RWPE2 (cell line): ENCODE results near the gene MRPL18.

Experiments
- ATAC-seq: fragments of 200-7000 bp; cut with Tn5 transposase; 3 replicates; pipeline ENCODE4 v1.9.1; 2021; ENCODE audit warnings: low read depth
- DNase-seq: peaks from one replicate; pipeline ENCODE4 v3.0.0-alpha.2; 2020; ENCODE audit warnings: low spot score
- H3K27ac ChIP-seq: fragments of 450-650 bp; 2 replicates; pipeline ENCODE4 v1.5.1; 2017; ENCODE audit warnings: mild to moderate bottlenecking; ENCODE audit not compliant: poor library complexity, severe bottlenecking
- H3K27me3 ChIP-seq: fragments of 250-450 bp; sonication (Bioruptor Pico); 2 replicates; pipeline ENCODE4 v1.5.1; 2021; ENCODE audit warnings: mild to moderate bottlenecking, moderate library complexity; ENCODE audit not compliant: insufficient read depth, poor library complexity, severe bottlenecking
- H3K36me3 ChIP-seq: fragments of 250-450 bp; sonication (Bioruptor Pico); 2 replicates; pipeline ENCODE4 v1.5.1; 2020; ENCODE audit warnings: low read depth, mild to moderate bottlenecking, moderate library complexity
- H3K4me1 ChIP-seq: fragments of 250-450 bp; sonication (Bioruptor Pico); 2 replicates; pipeline ENCODE4 v1.5.1; 2021; ENCODE audit warnings: mild to moderate bottlenecking, moderate library complexity; ENCODE audit not compliant: insufficient read depth, poor library complexity, severe bottlenecking
- H3K4me3 ChIP-seq: fragments of 250-450 bp; sonication (Bioruptor Pico); 2 replicates; pipeline ENCODE4 v1.5.1; 2021; ENCODE audit warnings: mild to moderate bottlenecking, moderate library complexity; ENCODE audit not compliant: severe bottlenecking
- H3K9me3 ChIP-seq: fragments of 250-450 bp; sonication (Bioruptor Pico); 2 replicates; pipeline ENCODE4 v1.5.1; 2021; ENCODE audit warnings: mild to moderate bottlenecking, moderate library complexity; ENCODE audit not compliant: severe bottlenecking
- TF ChIP-seq, protein P1 (sequence below): fragments of 450-650 bp; IDR thresholded peaks from one replicate; pipeline ENCODE4 v1.5.1; 2017; ENCODE audit warnings: mild to moderate bottlenecking, moderate library complexity; ENCODE audit not compliant: poor library complexity, severe bottlenecking

The MRPL18 gene

DNA sequence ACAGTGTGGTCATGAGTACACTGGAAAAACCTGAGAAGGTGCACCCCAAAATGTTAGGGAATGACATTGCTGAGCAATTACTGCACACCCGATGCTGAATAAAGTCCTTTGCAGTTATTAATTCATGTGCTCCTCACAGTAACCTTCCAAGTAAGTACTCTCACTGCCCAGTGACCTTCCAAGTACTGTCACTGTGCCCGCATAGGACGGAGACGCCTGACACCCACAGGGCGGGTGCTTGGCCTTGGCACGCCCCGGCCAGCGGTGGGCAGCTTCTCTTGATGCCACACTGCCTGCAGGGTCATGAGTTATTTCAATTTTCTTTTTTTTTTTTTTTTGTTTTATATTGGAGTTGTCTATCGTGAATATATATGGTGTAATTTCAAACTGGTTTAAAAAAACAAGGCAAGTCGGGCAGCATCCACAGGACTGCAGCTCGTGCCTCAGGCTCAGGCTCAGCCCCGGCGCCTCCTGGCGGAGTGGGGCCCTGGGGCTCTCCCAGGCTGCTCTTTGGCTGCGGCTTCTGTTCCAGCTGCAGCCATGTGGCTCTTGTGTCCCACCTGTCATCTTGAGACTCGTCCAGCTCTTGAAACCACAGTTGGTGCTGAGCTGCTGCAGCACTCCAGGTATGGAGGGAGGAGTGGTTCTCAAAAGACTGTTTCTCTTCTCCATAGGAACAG lies 36.8 kb downstream of the MRPL18 start:
- H3K4me3 ChIP-seq: no peak overlapping the region

DNA sequence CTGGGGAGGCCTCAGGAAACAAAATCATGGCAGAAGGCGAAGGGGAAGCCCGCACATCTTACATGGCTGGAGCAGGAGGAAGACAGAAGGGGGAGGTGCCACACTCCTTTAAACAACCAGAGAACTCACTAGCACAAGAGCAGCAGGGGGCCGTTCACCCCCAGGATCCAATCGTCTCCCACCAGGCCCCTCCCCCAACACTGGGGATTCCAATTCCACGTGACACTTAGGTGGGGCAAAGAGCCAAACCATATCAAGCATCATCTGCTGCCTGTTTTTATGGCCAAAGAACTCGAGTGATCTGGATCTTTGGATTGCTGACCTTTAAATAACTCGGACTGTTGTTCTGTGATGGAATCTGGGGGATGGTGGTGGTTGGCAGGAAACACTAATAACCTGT lies 37.8 kb downstream of the MRPL18 start:
- Histone ChIP-seq H3K4me1 (peaks cover 5% of the 10 kb centered on the region), H3K9me3 (no peaks in the 10 kb centered on the region), H3K27me3 (no peaks in the 10 kb centered on the region), H3K27ac (no peak overlapping the region), H3K36me3 (no peaks in the 10 kb centered on the region), H3K4me3 (no peak overlapping the region)
- ATAC-seq: no peak
- no peak for DNase-seq
- TF ChIP-seq, protein P1, sequence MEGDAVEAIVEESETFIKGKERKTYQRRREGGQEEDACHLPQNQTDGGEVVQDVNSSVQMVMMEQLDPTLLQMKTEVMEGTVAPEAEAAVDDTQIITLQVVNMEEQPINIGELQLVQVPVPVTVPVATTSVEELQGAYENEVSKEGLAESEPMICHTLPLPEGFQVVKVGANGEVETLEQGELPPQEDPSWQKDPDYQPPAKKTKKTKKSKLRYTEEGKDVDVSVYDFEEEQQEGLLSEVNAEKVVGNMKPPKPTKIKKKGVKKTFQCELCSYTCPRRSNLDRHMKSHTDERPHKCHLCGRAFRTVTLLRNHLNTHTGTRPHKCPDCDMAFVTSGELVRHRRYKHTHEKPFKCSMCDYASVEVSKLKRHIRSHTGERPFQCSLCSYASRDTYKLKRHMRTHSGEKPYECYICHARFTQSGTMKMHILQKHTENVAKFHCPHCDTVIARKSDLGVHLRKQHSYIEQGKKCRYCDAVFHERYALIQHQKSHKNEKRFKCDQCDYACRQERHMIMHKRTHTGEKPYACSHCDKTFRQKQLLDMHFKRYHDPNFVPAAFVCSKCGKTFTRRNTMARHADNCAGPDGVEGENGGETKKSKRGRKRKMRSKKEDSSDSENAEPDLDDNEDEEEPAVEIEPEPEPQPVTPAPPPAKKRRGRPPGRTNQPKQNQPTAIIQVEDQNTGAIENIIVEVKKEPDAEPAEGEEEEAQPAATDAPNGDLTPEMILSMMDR: no peak

More for the DNA sequence above, 36.8 kb downstream of the MRPL18 start:
- Histone ChIP-seq H3K4me1 (peaks cover 5% of the 10 kb centered on the region), H3K9me3 (no peaks in the 10 kb centered on the region), H3K27ac (no peak overlapping the region), H3K36me3 (no peaks in the 10 kb centered on the region), H3K27me3 (no peaks in the 10 kb centered on the region)
- no peak for ATAC-seq
- TF ChIP-seq, protein P1: no peak
- DNase-seq: no peak

DNA sequence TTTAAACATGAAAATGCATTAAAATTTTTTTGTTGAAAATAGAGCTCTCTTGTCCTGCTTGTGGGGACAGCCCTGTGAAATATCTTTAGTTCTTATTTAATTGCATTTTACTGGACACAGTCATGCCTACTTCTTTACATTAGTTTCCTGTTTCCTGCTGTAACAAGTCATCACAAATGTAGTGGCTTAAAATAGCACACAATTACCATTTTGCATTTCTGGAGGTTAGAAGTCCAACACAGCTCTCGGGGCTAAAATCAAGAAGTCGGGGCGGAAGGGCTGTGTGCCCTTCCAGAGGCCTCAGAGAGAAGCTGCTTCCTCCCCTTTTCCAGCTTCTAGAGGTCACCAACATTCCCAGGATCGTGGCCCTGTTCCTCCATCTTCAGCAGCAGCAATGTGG lies 39.3 kb downstream of the MRPL18 start:
- Histone ChIP-seq H3K4me1 (peaks cover 5% of the 10 kb centered on the region), H3K27me3 (no peaks in the 10 kb centered on the region), H3K27ac (no peak overlapping the region), H3K4me3 (no peak overlapping the region), H3K36me3 (no peaks in the 10 kb centered on the region), H3K9me3 (no peaks in the 10 kb centered on the region)
- TF ChIP-seq, protein P1: no peak
- DNase-seq (no peak), ATAC-seq (0 out of 3 replicates have a peak, but pooled peaks have one; percentile 35)

DNA sequence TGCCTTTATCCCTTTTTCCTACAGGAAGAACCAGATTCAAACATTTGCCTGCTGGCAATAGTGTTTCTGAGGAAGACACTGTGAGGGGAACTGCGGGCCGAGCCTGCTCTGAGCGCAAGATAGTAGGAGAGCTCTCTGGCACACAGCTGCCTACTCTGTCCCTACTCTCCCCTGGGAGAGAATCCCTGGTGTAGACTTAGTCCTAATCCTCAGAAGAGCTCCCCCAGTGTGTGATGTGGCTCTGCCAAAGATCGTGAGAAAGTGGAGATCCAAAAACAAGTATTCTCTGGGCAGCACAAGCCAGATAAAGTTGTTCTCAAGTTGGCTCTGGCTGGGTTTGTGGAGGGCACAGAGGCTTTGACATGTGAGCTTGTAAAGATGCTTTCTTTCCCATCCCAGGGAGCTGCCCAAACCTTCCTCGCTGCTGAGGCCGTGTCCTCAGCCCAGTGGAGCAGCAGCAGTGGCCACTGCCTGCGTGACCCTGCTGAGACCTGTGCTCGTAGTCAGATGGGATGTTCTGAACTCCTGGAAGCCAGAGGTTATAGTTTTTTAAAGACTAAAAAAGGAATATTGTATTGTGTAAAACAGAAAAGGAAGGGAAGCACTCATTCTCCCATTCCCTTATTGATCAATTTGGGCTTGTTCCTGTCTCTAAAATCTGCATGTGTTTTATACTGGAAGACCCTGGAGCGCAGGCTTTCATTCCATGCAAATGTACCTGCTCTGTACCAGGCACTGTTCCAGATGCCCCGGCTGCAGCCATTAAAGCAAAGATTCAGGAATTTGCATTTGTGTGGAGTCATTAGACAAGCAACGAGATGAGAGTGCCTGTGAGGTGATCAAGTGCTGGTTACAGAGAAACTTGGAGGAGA lies 40.5 kb downstream of the MRPL18 start:
- no peak for DNase-seq
- no peak for ATAC-seq
- no peaks in the 10 kb centered on the region for H3K9me3 ChIP-seq
- H3K4me3 ChIP-seq: no peak overlapping the region
- H3K27me3 ChIP-seq: no peaks in the 10 kb centered on the region
- TF ChIP-seq, protein P1: no peak
- H3K4me1 ChIP-seq: peaks cover 5% of the 10 kb centered on the region
- no peak overlapping the region for H3K27ac ChIP-seq
- H3K36me3 ChIP-seq: no peaks in the 10 kb centered on the region

DNA sequence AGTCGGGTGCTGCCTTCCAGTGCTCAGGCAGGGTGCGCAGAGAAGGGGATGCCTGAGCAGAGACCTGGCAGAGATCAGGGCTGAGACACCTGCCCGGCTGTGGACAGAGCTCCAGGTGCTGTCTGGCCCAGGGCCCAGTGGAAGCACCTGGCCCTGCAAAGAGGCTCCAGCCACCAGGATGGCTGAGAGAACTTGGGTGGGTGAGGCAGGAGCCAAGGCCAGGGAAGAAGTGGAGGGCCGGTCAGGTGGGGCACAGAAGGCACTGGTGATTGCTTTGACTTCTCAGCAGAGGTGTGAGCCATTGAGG lies 41.1 kb downstream of the MRPL18 start:
- Histone ChIP-seq H3K27me3 (no peaks in the 10 kb centered on the region), H3K4me3 (no peak overlapping the region), H3K4me1 (peaks cover 5% of the 10 kb centered on the region), H3K9me3 (no peaks in the 10 kb centered on the region), H3K27ac (no peak overlapping the region), H3K36me3 (no peaks in the 10 kb centered on the region)
- ATAC-seq: no peak
- TF ChIP-seq, protein P1: no peak
- no peak for DNase-seq
